M059J (cell line): ENCODE measurements around the gene PAPPA2. TPM values are rescaled to one million over a fixed set of nuclear protein-coding genes. Genes with fewer than 3 reads are reported as not detected.

Experiments
- DNase-seq: peaks from one replicate; pipeline ENCODE4 v3.0.0-alpha.2; 2012; ENCODE audit warnings: low read depth
- total RNA-seq: library from RNA; depleted of rRNA; stranded (reverse); fragments of >200 nt; shearing (Covaris generic); gene quantifications from 2 replicates; pipeline ENCODE4 v1.2.3, GENCODE V29; 2014

PAPPA2 gene
- total RNA-seq, 1 experiment from 2014 or later = 0.05 TPM

- no peak for DNase-seq
Measured at GRCh38 chr1:176765608-176766007, 302.6 kb downstream of the PAPPA2 start.

- no peak for DNase-seq
Measured at GRCh38 chr1:176766779-176767178, 303.8 kb downstream of the PAPPA2 start.

- DNase-seq = no peak
Measured at GRCh38 chr1:176767714-176768136, 304.8 kb downstream of the PAPPA2 start.

GRCh38 chr1:176768532-176768931 is 305.6 kb downstream of the PAPPA2 start:
- no peak for DNase-seq

- DNase-seq = no peak
Measured at GRCh38 chr1:176770066-176770465, 307.1 kb downstream of the PAPPA2 start.

GRCh38 chr1:176773038-176773437 is 310.1 kb downstream of the PAPPA2 start:
- DNase-seq = no peak

GRCh38 chr1:176774224-176774623 is 311.2 kb downstream of the PAPPA2 start:
- DNase-seq = no peak

GRCh38 chr1:176775378-176775777 is 312.4 kb downstream of the PAPPA2 start:
- DNase-seq = no peak

- no peak for DNase-seq
Measured at GRCh38 chr1:176775996-176776395, 313.0 kb downstream of the PAPPA2 start.

- no peak for DNase-seq
Measured at GRCh38 chr1:176778056-176778455, 315.1 kb downstream of the PAPPA2 start.

GRCh38 chr1:176779992-176780328 is 317.0 kb downstream of the PAPPA2 start:
- no peak for DNase-seq

GRCh38 chr1:176783309-176783708 is 320.3 kb downstream of the PAPPA2 start:
- no peak for DNase-seq

GRCh38 chr1:176785056-176785455 is 322.1 kb downstream of the PAPPA2 start:
- DNase-seq = no peak

- DNase-seq = no peak
Measured at GRCh38 chr1:176785791-176786190, 322.8 kb downstream of the PAPPA2 start.

GRCh38 chr1:176786274-176786673 is 323.3 kb downstream of the PAPPA2 start:
- DNase-seq = no peak

GRCh38 chr1:176789571-176790090 is 326.7 kb downstream of the PAPPA2 start:
- DNase-seq = no peak

- no peak for DNase-seq
Measured at GRCh38 chr1:176790786-176791185, 327.8 kb downstream of the PAPPA2 start.

GRCh38 chr1:176791906-176792305 is 328.9 kb downstream of the PAPPA2 start:
- DNase-seq = peak; percentile 1

GRCh38 chr1:176794897-176795508 is 332.0 kb downstream of the PAPPA2 start:
- no peak for DNase-seq

GRCh38 chr1:176795929-176796328 is 333.0 kb downstream of the PAPPA2 start:
- peak; percentile 22 for DNase-seq

- no peak for DNase-seq
Measured at GRCh38 chr1:176796583-176796982, 333.6 kb downstream of the PAPPA2 start.

- DNase-seq = no peak
Measured at GRCh38 chr1:176799327-176799726, 336.4 kb downstream of the PAPPA2 start.

- no peak for DNase-seq
Measured at GRCh38 chr1:176800978-176801513, 338.1 kb downstream of the PAPPA2 start.

- no peak for DNase-seq
Measured at GRCh38 chr1:176801514-176802020, 338.6 kb downstream of the PAPPA2 start.
